HepG2 (cell line): ENCODE results near the gene FUT8. TPM values are rescaled to one million over a fixed set of nuclear protein-coding genes. Genes with fewer than 3 reads are reported as not detected.
A peak's percentile ranks its signal among the peaks of the same experiment; 100 is the strongest.

ENCODE experiments used
- ARHGAP35 ChIP-seq: sonication (generic); formaldehyde crosslinking; IDR thresholded peaks from 2 replicates; pipeline ENCODE4 v1.9.0; 2022; ENCODE audit warnings: mild to moderate bottlenecking, inconsistent platforms, moderate library complexity, missing genetic modification reagents, borderline replicate concordance
- FOXO1 ChIP-seq: sonication (generic); formaldehyde crosslinking; IDR thresholded peaks from 2 replicates; pipeline ENCODE4 v1.4.0; 2020; ENCODE audit warnings: missing genetic modification reagents
- GATAD2A ChIP-seq: IDR thresholded peaks from 2 replicates; pipeline ENCODE4 v1.6.1; 2016
- IKZF4 ChIP-seq: sonication (generic); formaldehyde crosslinking; IDR thresholded peaks from 2 replicates; pipeline ENCODE4 v1.5.1; 2020; ENCODE audit warnings: borderline replicate concordance, mild to moderate bottlenecking, low read depth, missing genetic modification reagents; ENCODE audit errors: not compliant biosample characterization
- MED1 ChIP-seq: sonication (generic); formaldehyde crosslinking; IDR thresholded peaks from 2 replicates; pipeline ENCODE4 v1.4.0; 2020; ENCODE audit warnings: missing genetic modification reagents
- MED13 ChIP-seq: sonication (generic); formaldehyde crosslinking; IDR thresholded peaks from 2 replicates; pipeline ENCODE4 v1.5.0; 2020; ENCODE audit warnings: missing genetic modification reagents
- MEIS2 ChIP-seq: sonication (generic); formaldehyde crosslinking; IDR thresholded peaks from 2 replicates; pipeline ENCODE4 v1.9.0; 2021; ENCODE audit warnings: mild to moderate bottlenecking, missing genetic modification reagents
- RBFOX2 ChIP-seq: fragments of 200-400 bp; formaldehyde crosslinking; IDR thresholded peaks from 2 replicates; pipeline ENCODE4 v1.6.1; 2017; ENCODE audit warnings: low read depth, mild to moderate bottlenecking, low read length
- RBM22 ChIP-seq: fragments of 200-400 bp; formaldehyde crosslinking; optimal IDR thresholded peaks from 2 replicates; pipeline ENCODE3; 2017; ENCODE audit warnings: mild to moderate bottlenecking, low read length, moderate library complexity
- RXRB ChIP-seq: IDR thresholded peaks from 2 replicates; pipeline ENCODE4 v1.6.1; 2016; ENCODE audit warnings: borderline replicate concordance, missing genetic modification reagents, missing compliant biosample characterization
- SAP130 ChIP-seq: IDR thresholded peaks from 2 replicates; pipeline ENCODE4 v1.6.1; 2016; ENCODE audit warnings: low read depth
- TCF7L2 ChIP-seq: IDR thresholded peaks from 2 replicates; pipeline ENCODE4 v1.6.1; 2011; ENCODE audit warnings: mild to moderate bottlenecking, low read depth, low read length, moderate library complexity
- TEAD3 ChIP-seq: optimal IDR thresholded peaks from 2 replicates; pipeline ENCODE3; 2016; ENCODE audit warnings: borderline replicate concordance
- ZMYM3 ChIP-seq: sonication (generic); formaldehyde crosslinking; IDR thresholded peaks from 2 replicates; pipeline ENCODE4 v1.5.1; 2020; ENCODE audit warnings: mild to moderate bottlenecking, missing genetic modification reagents
- ZNF292 ChIP-seq: sonication (generic); formaldehyde crosslinking; IDR thresholded peaks from 2 replicates; pipeline ENCODE4 v1.8.1; 2022; ENCODE audit warnings: mild to moderate bottlenecking, low read depth, missing genetic modification reagents, borderline replicate concordance
- ZNF296 ChIP-seq: sonication (generic); formaldehyde crosslinking; conservative IDR thresholded peaks from 2 replicates; pipeline ENCODE4 v1.5.0; 2020; ENCODE audit warnings: mild to moderate bottlenecking, missing genetic modification reagents
- ZNF446 ChIP-seq: sonication (generic); formaldehyde crosslinking; IDR thresholded peaks from 2 replicates; pipeline ENCODE4 v1.5.0; 2020; ENCODE audit warnings: mild to moderate bottlenecking, missing genetic modification reagents
- ZNF496 ChIP-seq: sonication (generic); formaldehyde crosslinking; IDR thresholded peaks from 2 replicates; pipeline ENCODE4 v1.8.1; 2023; ENCODE audit warnings: mild to moderate bottlenecking, moderate library complexity, missing genetic modification reagents; ENCODE audit not compliant: insufficient replicate concordance
- ZNF564 ChIP-seq: sonication (generic); formaldehyde crosslinking; IDR thresholded peaks from 2 replicates; pipeline ENCODE4 v1.8.1; 2023; ENCODE audit warnings: mild to moderate bottlenecking, missing genetic modification reagents
- polyA plus RNA-seq, 8 experiments: library from polyadenylated mRNA; depleted of rRNA in 3 of 8; stranded (reverse) in 7 of 8; unstranded in 1 of 8; fragments of >200 nt; fragmentation: Illumina TruSeq in 4 of 8; extraction: Trizol in 4 of 8; gene quantifications; 2 replicates each; pipeline versions ENCODE4 v1.2.1 to v1.2.3, GENCODE V29; 2011 to 2016; ENCODE audit warnings: low read depth in 4 of 8, missing spikeins in 1 of 8, mixed read lengths in 1 of 8; ENCODE audit not compliant: insufficient read depth in 1 of 8
- total RNA-seq, 5 experiments: library from RNA; depleted of rRNA; stranded (reverse); fragments of >200 nt; fragmentation: Illumina TruSeq; extraction: Trizol; gene quantifications; 2 replicates each; pipeline ENCODE4 v1.2.3, GENCODE V29; 2016; ENCODE audit warnings: low read depth in 1 of 5
- TF ChIP-seq, protein P1 (sequence below): sonication (generic); formaldehyde crosslinking; conservative IDR thresholded peaks from 2 replicates; pipeline ENCODE4 v1.4.0; 2020; ENCODE audit warnings: missing genetic modification reagents
- TF ChIP-seq, protein P2 (sequence below), 2 experiments: sonication (generic) in 1 of 2; formaldehyde crosslinking in 1 of 2; IDR thresholded peaks; 2 replicates each; pipeline versions ENCODE4 v1.4.0 to v1.6.1; 2018 to 2020; ENCODE audit warnings: missing genetic modification reagents in 2 of 2, borderline replicate concordance in 1 of 2, low read depth in 1 of 2, mild to moderate bottlenecking in 1 of 2, missing biosample characterization in 1 of 2
- TF ChIP-seq, protein P3 (sequence below): IDR thresholded peaks from 2 replicates; pipeline ENCODE4 v1.6.1; 2016; ENCODE audit warnings: low read depth, missing genetic modification reagents, missing compliant biosample characterization

FUT8 gene
- total and polyA plus RNA-seq, 2 of the 13 experiments (the other 11 are each of a cell fraction or from before 2014, with no cell fraction given) = 9.3 to 17.5 TPM

DNA sequence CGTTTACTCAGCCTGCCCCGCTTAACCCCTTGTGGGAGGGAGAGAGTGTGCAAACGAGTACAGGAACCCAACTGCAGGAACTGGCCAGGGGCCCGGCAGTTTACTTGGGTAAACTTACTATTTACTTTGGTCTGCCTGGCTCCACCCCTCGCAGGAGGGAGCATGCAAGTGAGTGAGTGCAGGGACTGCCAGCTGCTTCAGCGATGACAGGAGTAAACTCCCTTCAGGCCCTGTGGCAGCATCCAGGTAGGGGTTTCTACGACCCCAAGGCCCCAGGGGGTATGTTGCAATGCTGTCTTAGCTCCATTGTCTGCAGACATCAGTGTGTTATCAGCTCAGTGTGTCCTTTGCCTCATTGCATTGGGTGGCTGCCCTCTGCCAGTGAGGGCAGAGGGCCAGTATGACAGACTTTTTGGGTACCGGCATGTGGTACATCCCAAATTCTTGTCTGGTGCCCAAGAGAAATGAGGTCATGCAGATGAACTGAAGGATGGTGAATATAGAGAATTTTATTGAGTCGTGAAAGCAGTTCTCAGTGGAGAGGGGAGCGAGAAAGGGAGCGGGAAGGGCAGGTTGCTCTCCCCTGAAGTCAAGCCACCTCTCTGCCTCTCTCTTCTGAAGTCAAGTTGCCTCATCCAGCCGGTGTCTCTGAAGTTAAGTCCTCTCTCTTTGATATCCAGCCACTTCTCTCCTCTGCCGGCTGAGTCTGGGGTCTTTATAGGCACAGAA, 181.8 kb downstream of the FUT8 start (continued):
- TF ChIP-seq ZNF564 (CRISPR knock-in tag) (no peak), FOXO1 (CRISPR knock-in tag) (peak; percentile 54; the same call in 1 of the 2 replicates), TEAD3 (CRISPR knock-in tag) (peak; percentile 38), IKZF4 (CRISPR knock-in tag) (no peak), TCF7L2 (no peak), MED1 (CRISPR knock-in tag) (peak; percentile 12; the same call in 1 of the 2 replicates), GATAD2A (CRISPR knock-in tag) (peak; percentile 69; the same call in 1 of the 2 replicates), RXRB (CRISPR knock-in tag) (0 out of 2 replicates have a peak, but pooled peaks have one; percentile 41), MED13 (CRISPR knock-in tag) (no peak), SAP130 (peak; percentile 71), ZNF446 (CRISPR knock-in tag) (no peak), MEIS2 (0 out of 2 replicates have a peak, but pooled peaks have one; percentile 24), ZNF292 (CRISPR knock-in tag) (peak; percentile 78; the same call in 1 of the 2 replicates), ZMYM3 (CRISPR knock-in tag) (0 out of 2 replicates have a peak, but pooled peaks have one; percentile 22), ZNF296 (CRISPR knock-in tag) (peak; percentile 83; the same call in 1 of the 2 replicates), ARHGAP35 (CRISPR knock-in tag) (no peak), ZNF496 (CRISPR knock-in tag) (no peak), RBFOX2 (no peak), RBM22 (no peak)
- TF ChIP-seq, protein P1, sequence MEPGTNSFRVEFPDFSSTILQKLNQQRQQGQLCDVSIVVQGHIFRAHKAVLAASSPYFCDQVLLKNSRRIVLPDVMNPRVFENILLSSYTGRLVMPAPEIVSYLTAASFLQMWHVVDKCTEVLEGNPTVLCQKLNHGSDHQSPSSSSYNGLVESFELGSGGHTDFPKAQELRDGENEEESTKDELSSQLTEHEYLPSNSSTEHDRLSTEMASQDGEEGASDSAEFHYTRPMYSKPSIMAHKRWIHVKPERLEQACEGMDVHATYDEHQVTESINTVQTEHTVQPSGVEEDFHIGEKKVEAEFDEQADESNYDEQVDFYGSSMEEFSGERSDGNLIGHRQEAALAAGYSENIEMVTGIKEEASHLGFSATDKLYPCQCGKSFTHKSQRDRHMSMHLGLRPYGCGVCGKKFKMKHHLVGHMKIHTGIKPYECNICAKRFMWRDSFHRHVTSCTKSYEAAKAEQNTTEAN (CRISPR knock-in tag) = no peak
- TF ChIP-seq, protein P2, sequence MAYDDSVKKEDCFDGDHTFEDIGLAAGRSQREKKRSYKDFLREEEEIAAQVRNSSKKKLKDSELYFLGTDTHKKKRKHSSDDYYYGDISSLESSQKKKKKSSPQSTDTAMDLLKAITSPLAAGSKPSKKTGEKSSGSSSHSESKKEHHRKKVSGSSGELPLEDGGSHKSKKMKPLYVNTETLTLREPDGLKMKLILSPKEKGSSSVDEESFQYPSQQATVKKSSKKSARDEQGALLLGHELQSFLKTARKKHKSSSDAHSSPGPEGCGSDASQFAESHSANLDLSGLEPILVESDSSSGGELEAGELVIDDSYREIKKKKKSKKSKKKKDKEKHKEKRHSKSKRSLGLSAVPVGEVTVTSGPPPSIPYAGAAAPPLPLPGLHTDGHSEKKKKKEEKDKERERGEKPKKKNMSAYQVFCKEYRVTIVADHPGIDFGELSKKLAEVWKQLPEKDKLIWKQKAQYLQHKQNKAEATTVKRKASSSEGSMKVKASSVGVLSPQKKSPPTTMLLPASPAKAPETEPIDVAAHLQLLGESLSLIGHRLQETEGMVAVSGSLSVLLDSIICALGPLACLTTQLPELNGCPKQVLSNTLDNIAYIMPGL (CRISPR knock-in tag; IDR thresholded peaks at IDR 0.05; ENCODE audit: borderline replicate concordance in 1 of 2, low read depth in 1 of 2) = no peak
- TF ChIP-seq, protein P3, sequence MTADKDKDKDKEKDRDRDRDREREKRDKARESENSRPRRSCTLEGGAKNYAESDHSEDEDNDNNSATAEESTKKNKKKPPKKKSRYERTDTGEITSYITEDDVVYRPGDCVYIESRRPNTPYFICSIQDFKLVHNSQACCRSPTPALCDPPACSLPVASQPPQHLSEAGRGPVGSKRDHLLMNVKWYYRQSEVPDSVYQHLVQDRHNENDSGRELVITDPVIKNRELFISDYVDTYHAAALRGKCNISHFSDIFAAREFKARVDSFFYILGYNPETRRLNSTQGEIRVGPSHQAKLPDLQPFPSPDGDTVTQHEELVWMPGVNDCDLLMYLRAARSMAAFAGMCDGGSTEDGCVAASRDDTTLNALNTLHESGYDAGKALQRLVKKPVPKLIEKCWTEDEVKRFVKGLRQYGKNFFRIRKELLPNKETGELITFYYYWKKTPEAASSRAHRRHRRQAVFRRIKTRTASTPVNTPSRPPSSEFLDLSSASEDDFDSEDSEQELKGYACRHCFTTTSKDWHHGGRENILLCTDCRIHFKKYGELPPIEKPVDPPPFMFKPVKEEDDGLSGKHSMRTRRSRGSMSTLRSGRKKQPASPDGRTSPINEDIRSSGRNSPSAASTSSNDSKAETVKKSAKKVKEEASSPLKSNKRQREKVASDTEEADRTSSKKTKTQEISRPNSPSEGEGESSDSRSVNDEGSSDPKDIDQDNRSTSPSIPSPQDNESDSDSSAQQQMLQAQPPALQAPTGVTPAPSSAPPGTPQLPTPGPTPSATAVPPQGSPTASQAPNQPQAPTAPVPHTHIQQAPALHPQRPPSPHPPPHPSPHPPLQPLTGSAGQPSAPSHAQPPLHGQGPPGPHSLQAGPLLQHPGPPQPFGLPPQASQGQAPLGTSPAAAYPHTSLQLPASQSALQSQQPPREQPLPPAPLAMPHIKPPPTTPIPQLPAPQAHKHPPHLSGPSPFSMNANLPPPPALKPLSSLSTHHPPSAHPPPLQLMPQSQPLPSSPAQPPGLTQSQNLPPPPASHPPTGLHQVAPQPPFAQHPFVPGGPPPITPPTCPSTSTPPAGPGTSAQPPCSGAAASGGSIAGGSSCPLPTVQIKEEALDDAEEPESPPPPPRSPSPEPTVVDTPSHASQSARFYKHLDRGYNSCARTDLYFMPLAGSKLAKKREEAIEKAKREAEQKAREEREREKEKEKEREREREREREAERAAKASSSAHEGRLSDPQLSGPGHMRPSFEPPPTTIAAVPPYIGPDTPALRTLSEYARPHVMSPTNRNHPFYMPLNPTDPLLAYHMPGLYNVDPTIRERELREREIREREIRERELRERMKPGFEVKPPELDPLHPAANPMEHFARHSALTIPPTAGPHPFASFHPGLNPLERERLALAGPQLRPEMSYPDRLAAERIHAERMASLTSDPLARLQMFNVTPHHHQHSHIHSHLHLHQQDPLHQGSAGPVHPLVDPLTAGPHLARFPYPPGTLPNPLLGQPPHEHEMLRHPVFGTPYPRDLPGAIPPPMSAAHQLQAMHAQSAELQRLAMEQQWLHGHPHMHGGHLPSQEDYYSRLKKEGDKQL (CRISPR knock-in tag) = 0 out of 2 replicates have a peak, but pooled peaks have one; percentile 39
